GM23338 (cell line): ENCODE data around the gene DVL2. TPM values are rescaled to one million over a fixed set of nuclear protein-coding genes. Genes with fewer than 3 reads are reported as not detected.

ENCODE experiments used
- ATAC-seq: fragments of 200-7000 bp; cut with Tn5 transposase; 3 replicates; pipeline ENCODE4 v1.9.1; 2020
- DNase-seq: peaks from one replicate; pipeline ENCODE4 v3.0.0-alpha.2; 2015; ENCODE audit warnings: low spot score
- H2AFZ ChIP-seq: fragments of 200-600 bp; sonication (generic); 2 replicates; pipeline ENCODE4 v1.8.0; 2016; ENCODE audit warnings: antibody characterized with exemption, mild to moderate bottlenecking, moderate library complexity
- H3F3A ChIP-seq: fragments of 200-600 bp; sonication (generic); replicated peaks from 2 replicates; pipeline ENCODE4 v1.8.0; 2017; ENCODE audit warnings: antibody characterized with exemption, mixed run types, low read depth
- H3K27ac ChIP-seq: fragments of 200-600 bp; sonication (generic); 2 replicates; pipeline ENCODE4 v1.6.1; 2016; ENCODE audit warnings: low read depth
- H3K27me3 ChIP-seq: fragments of 200-600 bp; sonication (generic); 2 replicates; pipeline ENCODE4 v1.8.0; 2016; ENCODE audit warnings: mild to moderate bottlenecking, mixed run types, moderate library complexity; ENCODE audit not compliant: insufficient read depth
- H3K36me3 ChIP-seq: fragments of 200-600 bp; sonication (generic); 2 replicates; pipeline ENCODE4 v1.8.0; 2016; ENCODE audit warnings: mild to moderate bottlenecking; ENCODE audit not compliant: insufficient read depth
- H3K4me1 ChIP-seq: fragments of 200-600 bp; sonication (generic); 2 replicates; pipeline ENCODE4 v1.8.0; 2016; ENCODE audit warnings: mild to moderate bottlenecking, moderate library complexity; ENCODE audit not compliant: insufficient read depth
- H3K4me2 ChIP-seq: fragments of 200-600 bp; sonication (generic); 2 replicates; pipeline ENCODE4 v1.7.1; 2017; ENCODE audit warnings: mixed run types
- H3K4me3 ChIP-seq: fragments of 200-600 bp; sonication (generic); 2 replicates; pipeline ENCODE4 v1.6.1; 2016; ENCODE audit warnings: mixed run types
- H3K79me2 ChIP-seq: fragments of 200-600 bp; sonication (generic); replicated peaks from 2 replicates; pipeline ENCODE4 v1.8.0; 2017; ENCODE audit warnings: mild to moderate bottlenecking; ENCODE audit not compliant: insufficient read depth
- H3K9me2 ChIP-seq: fragments of 200-600 bp; sonication (generic); 2 replicates; pipeline ENCODE4 v1.8.0; 2017; ENCODE audit not compliant: insufficient read depth
- H4K20me1 ChIP-seq: fragments of 200-600 bp; sonication (generic); replicated peaks from 2 replicates; pipeline ENCODE4 v1.8.0; 2017; ENCODE audit warnings: mild to moderate bottlenecking; ENCODE audit not compliant: insufficient read depth
- H3K27ac Mint-ChIP-seq: 2 replicates; pipeline ENCODE4 v1.8.0; 2020; ENCODE audit warnings: inconsistent platforms, mild to moderate bottlenecking, moderate library complexity, mixed read lengths
- H3K27me3 Mint-ChIP-seq: 3 replicates; pipeline ENCODE4 v1.8.0; 2022; ENCODE audit warnings: low read depth, mild to moderate bottlenecking, moderate library complexity, mixed read lengths, inconsistent platforms; ENCODE audit not compliant: insufficient read depth, poor library complexity
- H3K36me3 Mint-ChIP-seq: 3 replicates; pipeline ENCODE4 v1.8.0; 2021; ENCODE audit warnings: low read depth, mild to moderate bottlenecking, inconsistent platforms, moderate library complexity, mixed read lengths
- H3K4me1 Mint-ChIP-seq: 3 replicates; pipeline ENCODE4 v1.8.0; 2020; ENCODE audit warnings: mild to moderate bottlenecking, inconsistent platforms, mixed read lengths
- H3K4me3 Mint-ChIP-seq: 3 replicates; pipeline ENCODE4 v1.8.0; 2021; ENCODE audit warnings: moderate library complexity, mild to moderate bottlenecking, inconsistent platforms, mixed read lengths
- H3K9me3 Mint-ChIP-seq: 3 replicates; pipeline ENCODE4 v1.8.0; 2020; ENCODE audit warnings: moderate library complexity, mild to moderate bottlenecking, inconsistent platforms, mixed read lengths
- CREB1 ChIP-seq: fragments of 250-450 bp; sonication (Bioruptor Pico); IDR thresholded peaks from 2 replicates; pipeline ENCODE4 v1.5.0; 2020; ENCODE audit warnings: low read depth, mild to moderate bottlenecking, moderate library complexity
- EZH2 ChIP-seq: fragments of 200-600 bp; sonication (generic); IDR thresholded peaks from one replicate; pipeline ENCODE4 v1.8.0; 2017; ENCODE audit warnings: antibody characterized with exemption, mild to moderate bottlenecking, low read depth; ENCODE audit not compliant: unreplicated experiment
- EZH2phosphoT487 ChIP-seq: fragments of 200-600 bp; sonication (generic); IDR thresholded peaks from one replicate; pipeline ENCODE4 v1.8.1; 2018; ENCODE audit warnings: antibody characterized with exemption; ENCODE audit not compliant: unreplicated experiment
- JUNB ChIP-seq: IDR thresholded peaks from one replicate; pipeline ENCODE4 v1.6.1; 2016; ENCODE audit warnings: antibody characterized with exemption; ENCODE audit not compliant: unreplicated experiment
- POLR2AphosphoS5 ChIP-seq: IDR thresholded peaks from 2 replicates; pipeline ENCODE4 v1.6.1; 2016; ENCODE audit warnings: antibody characterized with exemption, low read depth
- ZNF331 ChIP-seq: fragments of 250-450 bp; sonication (Bioruptor Pico); IDR thresholded peaks from 2 replicates; pipeline ENCODE4 v1.5.0; 2020; ENCODE audit warnings: low read depth, mild to moderate bottlenecking, moderate library complexity
- polyA plus RNA-seq: library from polyadenylated mRNA; unstranded; fragments of >200 nt; fragmentation: Nextera tagmentation; extraction: Ambion mirVana; gene quantifications from 2 replicates; pipeline ENCODE4 v1.2.1, GENCODE V29; 2016
- total RNA-seq: library from RNA; depleted of rRNA; stranded (reverse); fragments of >200 nt; shearing (Covaris generic); gene quantifications from 2 replicates; pipeline ENCODE4 v1.2.3, GENCODE V29; 2014
- TF ChIP-seq, protein P1 (sequence below): IDR thresholded peaks from one replicate; pipeline ENCODE4 v1.6.1; 2018; ENCODE audit warnings: antibody characterized with exemption; ENCODE audit not compliant: unreplicated experiment
- TF ChIP-seq, protein P2 (sequence below), 2 experiments: fragments of 200-600 bp in 1 of 2; sonication (generic) in 1 of 2; conservative IDR thresholded peaks; 2 replicates each; pipeline versions ENCODE4 v1.5.1 to v1.6.1; 2016 to 2017; ENCODE audit warnings: antibody characterized with exemption in 2 of 2, low read depth in 2 of 2, mild to moderate bottlenecking in 2 of 2, moderate library complexity in 1 of 2
- TF ChIP-seq, protein P3 (sequence below): fragments of 250-450 bp; sonication (Bioruptor Pico); IDR thresholded peaks from 2 replicates; pipeline ENCODE4 v1.5.0; 2020; ENCODE audit warnings: mild to moderate bottlenecking, moderate library complexity

Gene DVL2
- total and polyA plus RNA-seq, 2 experiments from 2014 or later, result 19.7 to 80.6 TPM

DNA sequence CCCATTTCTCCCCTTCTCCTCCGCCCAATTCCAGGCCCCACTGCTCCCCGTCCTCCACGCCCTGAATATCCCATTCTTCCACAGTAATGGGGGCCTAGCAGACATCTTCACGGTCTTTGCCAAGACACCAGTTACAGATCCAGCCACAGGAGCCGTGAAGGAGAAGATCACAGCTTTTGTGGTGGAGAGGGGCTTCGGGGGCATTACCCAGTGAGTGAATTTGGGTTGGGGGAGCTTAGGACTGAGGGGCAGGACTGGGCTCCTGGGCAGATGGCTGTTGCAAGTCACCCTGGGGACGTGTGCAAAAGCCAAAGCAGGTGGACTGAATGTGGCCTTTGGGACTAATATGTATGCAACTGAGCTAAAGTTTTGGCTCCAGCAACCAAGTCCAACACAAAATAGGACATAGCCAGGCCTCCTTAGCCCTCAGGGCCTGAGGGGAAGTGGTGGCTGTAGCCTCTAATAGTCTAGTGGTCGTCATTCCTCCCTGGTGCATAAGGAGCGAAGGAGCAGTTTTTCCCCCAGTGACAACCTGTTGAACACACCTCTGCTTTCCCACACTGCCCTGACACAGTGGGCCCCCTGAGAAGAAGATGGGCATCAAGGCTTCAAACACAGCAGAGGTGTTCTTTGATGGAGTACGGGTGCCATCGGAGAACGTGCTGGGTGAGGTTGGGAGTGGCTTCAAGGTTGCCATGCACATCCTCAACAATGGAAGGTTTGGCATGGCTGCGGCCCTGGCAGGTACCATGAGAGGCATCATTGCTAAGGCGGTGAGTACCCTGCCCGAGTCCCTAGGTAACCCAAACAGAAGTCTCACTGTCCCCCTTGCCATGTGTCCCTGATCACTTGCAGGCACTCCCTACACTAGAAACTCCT lies 12.0 kb downstream of the DVL2 start:
- Mint-ChIP-seq H3K27me3 (peaks cover 50% of the 10 kb centered on the region), H3K4me1 (peaks cover 33% of the 10 kb centered on the region), H3K4me3 (no peak overlapping the region), H3K27ac (no peak overlapping the region), H3K9me3 (no peaks in the 10 kb centered on the region; the same call in 1 of the 3 replicates), H3K36me3 (peaks cover 63% of the 10 kb centered on the region)
- H3K27ac ChIP-seq, result no peak overlapping the region
- ATAC-seq (no peak), DNase-seq (no peak)
- H3F3A ChIP-seq, result peaks cover 19% of the 10 kb centered on the region
- H3K4me3 ChIP-seq, result no peak overlapping the region
- H3K4me2 ChIP-seq, result no peak overlapping the region
- H2AFZ ChIP-seq, result no peak overlapping the region
- H4K20me1 ChIP-seq, result peaks cover 27% of the 10 kb centered on the region
- no peaks in the 10 kb centered on the region for H3K9me2 ChIP-seq
- TF ChIP-seq CREB1 (CRISPR knock-in tag) (no peak), ZNF331 (CRISPR knock-in tag) (no peak), EZH2phosphoT487 (no peak), POLR2AphosphoS5 (0 out of 2 replicates have a peak, but pooled peaks have one; percentile 18), EZH2 (no peak), JUNB (no peak)
- TF ChIP-seq, protein P1, sequence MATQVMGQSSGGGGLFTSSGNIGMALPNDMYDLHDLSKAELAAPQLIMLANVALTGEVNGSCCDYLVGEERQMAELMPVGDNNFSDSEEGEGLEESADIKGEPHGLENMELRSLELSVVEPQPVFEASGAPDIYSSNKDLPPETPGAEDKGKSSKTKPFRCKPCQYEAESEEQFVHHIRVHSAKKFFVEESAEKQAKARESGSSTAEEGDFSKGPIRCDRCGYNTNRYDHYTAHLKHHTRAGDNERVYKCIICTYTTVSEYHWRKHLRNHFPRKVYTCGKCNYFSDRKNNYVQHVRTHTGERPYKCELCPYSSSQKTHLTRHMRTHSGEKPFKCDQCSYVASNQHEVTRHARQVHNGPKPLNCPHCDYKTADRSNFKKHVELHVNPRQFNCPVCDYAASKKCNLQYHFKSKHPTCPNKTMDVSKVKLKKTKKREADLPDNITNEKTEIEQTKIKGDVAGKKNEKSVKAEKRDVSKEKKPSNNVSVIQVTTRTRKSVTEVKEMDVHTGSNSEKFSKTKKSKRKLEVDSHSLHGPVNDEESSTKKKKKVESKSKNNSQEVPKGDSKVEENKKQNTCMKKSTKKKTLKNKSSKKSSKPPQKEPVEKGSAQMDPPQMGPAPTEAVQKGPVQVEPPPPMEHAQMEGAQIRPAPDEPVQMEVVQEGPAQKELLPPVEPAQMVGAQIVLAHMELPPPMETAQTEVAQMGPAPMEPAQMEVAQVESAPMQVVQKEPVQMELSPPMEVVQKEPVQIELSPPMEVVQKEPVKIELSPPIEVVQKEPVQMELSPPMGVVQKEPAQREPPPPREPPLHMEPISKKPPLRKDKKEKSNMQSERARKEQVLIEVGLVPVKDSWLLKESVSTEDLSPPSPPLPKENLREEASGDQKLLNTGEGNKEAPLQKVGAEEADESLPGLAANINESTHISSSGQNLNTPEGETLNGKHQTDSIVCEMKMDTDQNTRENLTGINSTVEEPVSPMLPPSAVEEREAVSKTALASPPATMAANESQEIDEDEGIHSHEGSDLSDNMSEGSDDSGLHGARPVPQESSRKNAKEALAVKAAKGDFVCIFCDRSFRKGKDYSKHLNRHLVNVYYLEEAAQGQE, result no peak
- TF ChIP-seq, protein P2, sequence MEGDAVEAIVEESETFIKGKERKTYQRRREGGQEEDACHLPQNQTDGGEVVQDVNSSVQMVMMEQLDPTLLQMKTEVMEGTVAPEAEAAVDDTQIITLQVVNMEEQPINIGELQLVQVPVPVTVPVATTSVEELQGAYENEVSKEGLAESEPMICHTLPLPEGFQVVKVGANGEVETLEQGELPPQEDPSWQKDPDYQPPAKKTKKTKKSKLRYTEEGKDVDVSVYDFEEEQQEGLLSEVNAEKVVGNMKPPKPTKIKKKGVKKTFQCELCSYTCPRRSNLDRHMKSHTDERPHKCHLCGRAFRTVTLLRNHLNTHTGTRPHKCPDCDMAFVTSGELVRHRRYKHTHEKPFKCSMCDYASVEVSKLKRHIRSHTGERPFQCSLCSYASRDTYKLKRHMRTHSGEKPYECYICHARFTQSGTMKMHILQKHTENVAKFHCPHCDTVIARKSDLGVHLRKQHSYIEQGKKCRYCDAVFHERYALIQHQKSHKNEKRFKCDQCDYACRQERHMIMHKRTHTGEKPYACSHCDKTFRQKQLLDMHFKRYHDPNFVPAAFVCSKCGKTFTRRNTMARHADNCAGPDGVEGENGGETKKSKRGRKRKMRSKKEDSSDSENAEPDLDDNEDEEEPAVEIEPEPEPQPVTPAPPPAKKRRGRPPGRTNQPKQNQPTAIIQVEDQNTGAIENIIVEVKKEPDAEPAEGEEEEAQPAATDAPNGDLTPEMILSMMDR (conservative IDR thresholded peaks at IDR 0.05; ENCODE audit: low read depth in 2 of 2), result no peak
- TF ChIP-seq, protein P3, sequence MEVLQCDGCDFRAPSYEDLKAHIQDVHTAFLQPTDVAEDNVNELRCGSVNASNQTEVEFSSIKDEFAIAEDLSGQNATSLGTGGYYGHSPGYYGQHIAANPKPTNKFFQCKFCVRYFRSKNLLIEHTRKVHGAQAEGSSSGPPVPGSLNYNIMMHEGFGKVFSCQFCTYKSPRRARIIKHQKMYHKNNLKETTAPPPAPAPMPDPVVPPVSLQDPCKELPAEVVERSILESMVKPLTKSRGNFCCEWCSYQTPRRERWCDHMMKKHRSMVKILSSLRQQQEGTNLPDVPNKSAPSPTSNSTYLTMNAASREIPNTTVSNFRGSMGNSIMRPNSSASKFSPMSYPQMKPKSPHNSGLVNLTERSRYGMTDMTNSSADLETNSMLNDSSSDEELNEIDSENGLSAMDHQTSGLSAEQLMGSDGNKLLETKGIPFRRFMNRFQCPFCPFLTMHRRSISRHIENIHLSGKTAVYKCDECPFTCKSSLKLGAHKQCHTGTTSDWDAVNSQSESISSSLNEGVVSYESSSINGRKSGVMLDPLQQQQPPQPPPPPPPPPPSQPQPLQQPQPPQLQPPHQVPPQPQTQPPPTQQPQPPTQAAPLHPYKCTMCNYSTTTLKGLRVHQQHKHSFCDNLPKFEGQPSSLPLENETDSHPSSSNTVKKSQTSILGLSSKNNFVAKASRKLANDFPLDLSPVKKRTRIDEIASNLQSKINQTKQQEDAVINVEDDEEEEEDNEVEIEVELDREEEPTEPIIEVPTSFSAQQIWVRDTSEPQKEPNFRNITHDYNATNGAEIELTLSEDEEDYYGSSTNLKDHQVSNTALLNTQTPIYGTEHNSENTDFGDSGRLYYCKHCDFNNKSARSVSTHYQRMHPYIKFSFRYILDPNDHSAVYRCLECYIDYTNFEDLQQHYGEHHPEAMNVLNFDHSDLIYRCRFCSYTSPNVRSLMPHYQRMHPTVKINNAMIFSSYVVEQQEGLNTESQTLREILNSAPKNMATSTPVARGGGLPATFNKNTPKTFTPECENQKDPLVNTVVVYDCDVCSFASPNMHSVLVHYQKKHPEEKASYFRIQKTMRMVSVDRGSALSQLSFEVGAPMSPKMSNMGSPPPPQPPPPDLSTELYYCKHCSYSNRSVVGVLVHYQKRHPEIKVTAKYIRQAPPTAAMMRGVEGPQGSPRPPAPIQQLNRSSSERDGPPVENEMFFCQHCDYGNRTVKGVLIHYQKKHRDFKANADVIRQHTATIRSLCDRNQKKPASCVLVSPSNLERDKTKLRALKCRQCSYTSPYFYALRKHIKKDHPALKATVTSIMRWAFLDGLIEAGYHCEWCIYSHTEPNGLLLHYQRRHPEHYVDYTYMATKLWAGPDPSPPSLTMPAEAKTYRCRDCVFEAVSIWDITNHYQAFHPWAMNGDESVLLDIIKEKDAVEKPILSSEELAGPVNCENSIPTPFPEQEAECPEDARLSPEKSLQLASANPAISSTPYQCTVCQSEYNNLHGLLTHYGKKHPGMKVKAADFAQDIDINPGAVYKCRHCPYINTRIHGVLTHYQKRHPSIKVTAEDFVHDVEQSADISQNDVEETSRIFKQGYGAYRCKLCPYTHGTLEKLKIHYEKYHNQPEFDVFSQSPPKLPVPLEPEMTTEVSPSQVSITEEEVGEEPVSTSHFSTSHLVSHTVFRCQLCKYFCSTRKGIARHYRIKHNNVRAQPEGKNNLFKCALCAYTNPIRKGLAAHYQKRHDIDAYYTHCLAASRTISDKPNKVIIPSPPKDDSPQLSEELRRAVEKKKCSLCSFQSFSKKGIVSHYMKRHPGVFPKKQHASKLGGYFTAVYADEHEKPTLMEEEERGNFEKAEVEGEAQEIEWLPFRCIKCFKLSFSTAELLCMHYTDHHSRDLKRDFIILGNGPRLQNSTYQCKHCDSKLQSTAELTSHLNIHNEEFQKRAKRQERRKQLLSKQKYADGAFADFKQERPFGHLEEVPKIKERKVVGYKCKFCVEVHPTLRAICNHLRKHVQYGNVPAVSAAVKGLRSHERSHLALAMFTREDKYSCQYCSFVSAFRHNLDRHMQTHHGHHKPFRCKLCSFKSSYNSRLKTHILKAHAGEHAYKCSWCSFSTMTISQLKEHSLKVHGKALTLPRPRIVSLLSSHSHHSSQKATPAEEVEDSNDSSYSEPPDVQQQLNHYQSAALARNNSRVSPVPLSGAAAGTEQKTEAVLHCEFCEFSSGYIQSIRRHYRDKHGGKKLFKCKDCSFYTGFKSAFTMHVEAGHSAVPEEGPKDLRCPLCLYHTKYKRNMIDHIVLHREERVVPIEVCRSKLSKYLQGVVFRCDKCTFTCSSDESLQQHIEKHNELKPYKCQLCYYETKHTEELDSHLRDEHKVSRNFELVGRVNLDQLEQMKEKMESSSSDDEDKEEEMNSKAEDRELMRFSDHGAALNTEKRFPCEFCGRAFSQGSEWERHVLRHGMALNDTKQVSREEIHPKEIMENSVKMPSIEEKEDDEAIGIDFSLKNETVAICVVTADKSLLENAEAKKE (CRISPR knock-in tag), result no peak
- peaks cover 11% of the 10 kb centered on the region; the same call in 1 of the 2 replicates for H3K36me3 ChIP-seq
- peaks cover 28% of the 10 kb centered on the region for H3K4me1 ChIP-seq
- no peaks in the 10 kb centered on the region for H3K27me3 ChIP-seq
- H3K79me2 ChIP-seq, result no peaks in the 10 kb centered on the region; the same call in 1 of the 2 replicates
